Activated gamma-delta T cell (primary cell): ENCODE data around the gene ATXN7L1.
A peak's percentile ranks its signal among the peaks of the same experiment; 100 is the strongest.

Source experiments
- DNase-seq: peaks from one replicate; lab custom pipeline; 2025; lab: John Stamatoyannopoulos, UW
- total RNA-seq, 2 donors: gene quantifications; one replicate each; lab custom pipeline; 2026; lab: John Stamatoyannopoulos, UW

The ATXN7L1 gene
- 21.7 to 32.0 reads per million in 2 donors for total RNA-seq

GRCh38 chr7:105876091-105876963, at the start of gene ATXN7L1:
ATXN7L1 (minus strand) TSS chr7:105876599; CDS start chr7:105876558, 41 bp downstream.
- peak; percentile 77 for DNase-seq

DNA sequence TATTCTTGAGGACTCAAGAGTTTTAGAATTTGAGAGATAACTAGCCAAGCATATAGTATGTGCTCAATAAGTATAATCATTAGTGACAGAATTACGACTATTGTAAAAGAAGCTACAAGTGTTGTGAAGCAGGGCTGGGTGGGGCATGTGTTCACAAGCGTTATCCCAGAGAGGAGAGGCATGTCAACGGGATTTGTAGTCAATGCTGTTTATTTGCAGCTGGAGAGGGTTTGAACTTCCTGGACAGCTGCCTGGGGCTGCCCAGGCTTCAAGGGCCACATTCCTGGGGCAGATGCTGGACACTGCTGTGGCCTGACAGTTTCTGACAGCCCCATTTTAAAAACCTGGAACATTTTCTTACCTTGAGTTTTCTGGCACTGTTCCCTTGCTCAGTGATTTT, 49.7 kb upstream of the ATXN7L1 start:
- DNase-seq, result no peak

- no peak for DNase-seq
These were observed 48.5 kb upstream of the ATXN7L1 start for GRCh38 chr7:105924945-105925344.

- no peak for DNase-seq
These were observed 44.4 kb upstream of the ATXN7L1 start for GRCh38 chr7:105920766-105921165.

DNA sequence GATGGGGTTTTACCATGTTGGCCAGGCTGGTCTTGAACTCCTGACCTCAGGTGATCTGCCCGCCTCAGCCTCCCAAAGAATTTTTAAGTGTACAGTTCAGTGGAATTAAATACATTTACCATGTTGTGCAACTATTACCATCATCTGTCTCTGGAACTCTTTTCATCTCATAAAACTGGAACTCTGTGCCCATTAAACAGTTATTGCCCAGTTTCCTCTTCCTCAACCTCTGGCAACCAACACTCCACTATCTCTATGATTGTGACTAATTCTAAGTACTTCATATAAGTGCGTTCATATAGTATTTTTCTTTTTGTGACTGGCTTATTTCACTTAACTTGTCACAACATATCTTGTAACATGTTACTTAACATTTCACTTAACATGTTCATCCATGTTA, 41.3 kb upstream of the ATXN7L1 start:
- DNase-seq, result no peak

DNA sequence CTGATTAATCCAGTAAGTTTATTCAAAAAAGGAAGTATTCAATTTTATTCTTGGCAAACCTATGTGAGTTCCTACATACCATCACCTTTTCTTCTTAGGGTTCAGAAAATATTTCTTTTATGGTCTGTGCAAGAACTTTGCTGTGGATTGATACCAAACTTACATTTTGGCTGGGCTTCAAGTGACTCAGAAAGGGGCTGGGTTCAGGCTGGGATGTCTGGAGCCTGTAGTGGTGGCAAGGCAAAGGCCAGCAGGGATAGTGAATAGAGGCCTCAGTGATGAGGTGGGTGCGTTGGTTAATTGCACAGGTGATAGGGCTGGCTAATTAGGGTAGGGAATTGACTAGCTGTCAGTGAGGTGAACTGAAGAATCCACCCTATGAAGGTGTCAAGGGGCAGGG, 40.2 kb upstream of the ATXN7L1 start:
- DNase-seq, result no peak

DNA sequence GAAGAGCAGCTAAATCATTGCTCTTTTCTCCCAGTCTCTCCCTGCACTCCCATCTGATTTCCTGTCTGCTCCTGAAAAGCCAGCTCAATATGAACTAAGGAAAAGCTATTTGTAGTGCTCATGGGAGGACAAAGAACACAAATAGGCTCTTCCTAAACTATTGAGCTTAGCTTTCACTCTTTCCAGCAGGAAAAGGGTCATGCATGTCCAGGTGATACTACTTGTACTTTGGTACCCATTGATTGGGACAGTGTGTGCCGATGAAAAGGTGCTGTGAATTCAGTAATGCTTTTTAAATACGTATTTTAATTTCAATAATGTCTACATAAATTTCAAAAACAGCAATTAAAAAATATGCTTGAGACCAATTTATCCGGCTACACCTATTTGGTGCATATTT, 37.5 kb upstream of the ATXN7L1 start:
- DNase-seq, result no peak

- DNase-seq, result no peak
These were observed 35.7 kb upstream of the ATXN7L1 start for GRCh38 chr7:105911961-105912575.

DNA sequence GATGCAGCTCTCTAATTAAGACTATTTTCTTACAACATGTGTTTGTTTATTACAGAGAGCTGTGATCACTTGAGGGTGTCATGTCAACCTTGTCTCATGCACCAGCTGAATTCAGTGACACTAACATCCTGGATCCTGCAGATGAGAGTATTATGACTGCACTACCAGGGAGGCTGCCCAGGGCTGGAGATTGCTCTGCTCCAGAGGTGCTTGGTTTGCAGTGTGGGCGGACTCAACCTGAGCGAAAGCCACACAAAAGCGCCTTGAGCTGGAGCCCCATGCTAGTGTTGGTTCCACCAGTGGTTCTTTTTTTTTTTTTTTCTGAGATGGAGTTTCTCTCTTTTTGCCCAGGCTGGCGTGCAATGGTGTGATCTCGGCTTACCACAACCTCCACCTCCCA, 33.8 kb upstream of the ATXN7L1 start:
- DNase-seq, result no peak

GRCh38 chr7:105909742-105910141, 33.3 kb upstream of the ATXN7L1 start:
- no peak for DNase-seq

- no peak for DNase-seq
These were observed 30.9 kb upstream of the ATXN7L1 start for GRCh38 chr7:105907129-105907846.

- no peak for DNase-seq
These were observed 30.3 kb upstream of the ATXN7L1 start for GRCh38 chr7:105906695-105907094.

DNA sequence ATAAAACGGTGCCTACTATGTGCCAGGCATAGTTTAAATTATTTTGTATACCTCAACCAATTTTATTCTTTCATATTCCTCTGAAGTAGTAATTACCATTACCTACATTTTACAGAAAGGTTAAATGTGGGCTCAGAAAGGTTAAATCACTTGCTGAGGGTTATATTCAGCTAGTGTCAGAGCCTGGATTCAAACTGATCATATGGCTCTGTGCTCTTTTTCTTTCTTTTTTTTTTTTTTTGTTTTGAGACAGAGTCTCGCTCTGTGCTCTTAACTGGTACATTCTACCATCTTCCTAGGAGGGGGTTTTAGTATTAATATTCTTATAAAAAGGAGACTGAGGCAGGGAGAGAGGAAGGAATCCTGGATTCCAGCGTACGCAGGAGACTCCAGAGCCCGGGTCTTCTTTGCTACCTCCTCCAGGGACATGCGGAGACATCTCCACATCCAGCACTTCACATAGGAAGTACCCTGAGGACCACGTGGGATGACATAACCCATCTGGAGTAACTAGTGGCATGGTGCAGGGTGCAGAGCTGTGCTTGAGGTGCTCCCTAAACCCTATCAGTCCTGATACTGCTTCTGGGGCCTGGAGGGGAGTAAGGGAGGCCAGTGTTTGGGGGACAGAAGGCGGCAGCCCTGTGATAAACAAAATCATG, 29.6 kb upstream of the ATXN7L1 start:
- DNase-seq, result no peak

DNA sequence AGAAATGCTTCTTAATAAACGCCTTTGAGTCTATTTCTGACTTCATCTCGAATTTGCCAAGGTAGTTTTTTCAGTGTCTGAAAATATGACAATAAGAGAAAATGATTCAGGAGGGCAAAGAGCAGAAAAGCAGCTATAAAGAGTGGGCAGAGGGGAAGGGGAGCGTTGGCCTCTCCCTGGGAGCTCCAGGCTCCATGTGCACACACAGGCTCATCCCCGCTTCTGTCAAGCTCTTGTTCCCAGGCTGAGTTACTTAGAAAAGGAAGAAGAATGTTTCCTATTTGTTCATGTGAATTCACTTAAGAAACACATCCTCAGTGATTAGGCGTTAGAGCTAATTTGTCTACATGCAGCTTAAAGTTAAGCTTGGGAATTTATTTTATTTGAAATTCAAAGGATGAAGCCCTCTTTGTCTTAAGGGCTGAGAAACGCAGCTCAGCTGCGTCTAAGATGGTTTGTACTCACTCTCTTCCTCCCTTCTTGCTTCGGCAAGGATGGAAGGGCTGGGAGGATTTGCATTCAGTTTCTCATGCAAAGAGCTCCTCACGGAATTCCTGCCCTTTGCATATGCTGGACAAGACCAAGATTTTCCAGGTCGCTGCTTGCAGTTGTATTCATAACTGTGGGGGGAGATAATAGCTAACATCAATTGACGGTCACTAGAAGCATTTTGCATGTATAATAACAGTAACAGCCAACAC, 29.0 kb upstream of the ATXN7L1 start:
- DNase-seq, result no peak

DNA sequence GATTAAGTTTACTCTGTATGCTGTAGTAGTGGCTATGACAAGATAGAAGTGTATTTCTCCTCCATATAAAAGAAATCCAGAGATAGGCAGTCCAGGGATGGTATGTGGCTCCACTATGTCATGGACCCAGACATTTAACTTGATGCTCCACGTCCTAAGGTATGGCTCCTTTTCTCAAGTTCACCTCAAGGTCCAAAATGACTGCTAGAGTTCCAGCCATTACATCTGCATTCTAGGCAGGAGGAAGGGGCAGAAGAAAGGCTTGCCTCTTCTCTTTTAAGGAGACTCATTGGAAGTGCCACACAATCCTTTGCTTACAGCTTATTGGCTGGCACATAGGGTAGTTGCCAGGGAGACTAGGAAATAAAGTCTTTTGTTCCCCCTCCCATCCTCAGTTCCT, 27.7 kb upstream of the ATXN7L1 start:
- no peak for DNase-seq

- DNase-seq, result no peak
These were observed 26.0 kb upstream of the ATXN7L1 start for GRCh38 chr7:105902325-105902911.

DNA sequence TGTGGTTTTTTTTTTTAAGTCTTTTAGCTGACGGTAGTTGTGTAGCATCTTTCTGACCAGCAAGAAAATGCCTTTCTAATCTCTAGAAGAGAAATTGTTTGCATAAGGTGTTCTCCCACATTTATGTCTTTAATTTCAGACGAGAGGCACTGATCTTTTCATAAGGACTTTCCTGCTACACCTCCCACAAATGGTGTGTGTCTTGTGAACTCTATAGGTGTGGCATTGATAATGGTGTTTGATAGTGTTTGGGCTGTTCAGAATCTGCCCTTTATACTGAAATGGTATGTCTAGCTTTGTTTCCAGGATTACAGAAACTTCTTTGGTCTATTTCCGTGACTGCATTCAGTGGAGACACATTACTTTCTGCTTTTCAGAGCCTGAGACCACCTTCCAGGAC, 21.6 kb upstream of the ATXN7L1 start:
- no peak for DNase-seq

DNA sequence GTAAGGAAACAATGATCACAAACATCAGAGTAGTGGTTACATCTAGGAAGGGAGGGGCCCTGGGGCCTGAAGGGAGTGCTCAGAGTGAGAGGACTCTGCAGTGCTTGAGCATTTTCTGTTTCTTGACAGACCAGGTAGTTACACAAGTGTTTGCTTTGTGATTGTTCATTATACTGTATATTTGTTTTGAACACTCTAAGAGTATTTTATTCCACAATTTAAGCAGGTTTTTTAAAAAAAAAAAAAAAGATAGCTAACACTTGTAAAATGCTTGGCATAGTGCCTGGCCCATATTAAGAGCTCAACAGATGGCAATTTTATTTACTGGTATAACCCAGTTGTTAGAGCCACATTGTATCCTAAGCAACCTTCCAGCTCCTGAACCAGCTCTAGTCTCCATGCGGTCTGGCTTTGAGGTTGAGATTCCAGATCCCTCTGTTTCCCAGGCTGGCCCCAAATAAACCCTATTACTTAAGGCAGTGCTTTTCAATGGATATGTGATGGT, 20.1 kb upstream of the ATXN7L1 start:
- DNase-seq, result no peak

GRCh38 chr7:105894131-105894530, 17.7 kb upstream of the ATXN7L1 start:
- no peak for DNase-seq

GRCh38 chr7:105892387-105892786, 16.0 kb upstream of the ATXN7L1 start:
- DNase-seq, result no peak
